Ishikawa (cell line): ENCODE measurements around the gene AGFG1.

ENCODE experiments used
- CEBPB ChIP-seq: IDR thresholded peaks from 2 replicates; pipeline ENCODE4 v1.6.1; 2012
- CREB1 ChIP-seq: IDR thresholded peaks from 2 replicates; pipeline ENCODE4 v1.6.1; 2012; ENCODE audit warnings: low read depth
- EGR1 ChIP-seq: IDR thresholded peaks from 2 replicates; pipeline ENCODE4 v1.6.1; 2012
- EP300 ChIP-seq: IDR thresholded peaks from 2 replicates; pipeline ENCODE4 v1.6.1; 2012; ENCODE audit warnings: borderline replicate concordance
- FOXM1 ChIP-seq: IDR thresholded peaks from 2 replicates; pipeline ENCODE4 v1.6.1; 2012; ENCODE audit warnings: low read depth, borderline replicate concordance
- NFIC ChIP-seq: IDR thresholded peaks from 2 replicates; pipeline ENCODE4 v1.6.1; 2012
- RAD21 ChIP-seq: IDR thresholded peaks from 2 replicates; pipeline ENCODE4 v1.6.1; 2012; ENCODE audit warnings: low read depth
- TAF1 ChIP-seq: IDR thresholded peaks from 2 replicates; pipeline ENCODE4 v1.6.1; 2012; ENCODE audit warnings: low read depth, mild to moderate bottlenecking
- TCF12 ChIP-seq: IDR thresholded peaks from 2 replicates; pipeline ENCODE4 v1.6.1; 2012; ENCODE audit warnings: low read depth
- TEAD4 ChIP-seq: IDR thresholded peaks from 2 replicates; pipeline ENCODE4 v1.6.1; 2012
- YY1 ChIP-seq: IDR thresholded peaks from 2 replicates; pipeline ENCODE4 v1.6.1; 2012; ENCODE audit warnings: low read depth
- ZBTB7A ChIP-seq: IDR thresholded peaks from 2 replicates; pipeline ENCODE4 v1.6.1; 2012; ENCODE audit warnings: low read depth
- TF ChIP-seq, protein P1 (sequence below): IDR thresholded peaks from 2 replicates; pipeline ENCODE4 v1.6.1; 2012; ENCODE audit warnings: low read depth, mild to moderate bottlenecking
- TF ChIP-seq, protein P2 (sequence below): IDR thresholded peaks from 2 replicates; pipeline ENCODE4 v1.6.1; 2012
- TF ChIP-seq, protein P3 (sequence below): IDR thresholded peaks from 2 replicates; pipeline ENCODE4 v1.6.1; 2012

Gene AGFG1

DNA sequence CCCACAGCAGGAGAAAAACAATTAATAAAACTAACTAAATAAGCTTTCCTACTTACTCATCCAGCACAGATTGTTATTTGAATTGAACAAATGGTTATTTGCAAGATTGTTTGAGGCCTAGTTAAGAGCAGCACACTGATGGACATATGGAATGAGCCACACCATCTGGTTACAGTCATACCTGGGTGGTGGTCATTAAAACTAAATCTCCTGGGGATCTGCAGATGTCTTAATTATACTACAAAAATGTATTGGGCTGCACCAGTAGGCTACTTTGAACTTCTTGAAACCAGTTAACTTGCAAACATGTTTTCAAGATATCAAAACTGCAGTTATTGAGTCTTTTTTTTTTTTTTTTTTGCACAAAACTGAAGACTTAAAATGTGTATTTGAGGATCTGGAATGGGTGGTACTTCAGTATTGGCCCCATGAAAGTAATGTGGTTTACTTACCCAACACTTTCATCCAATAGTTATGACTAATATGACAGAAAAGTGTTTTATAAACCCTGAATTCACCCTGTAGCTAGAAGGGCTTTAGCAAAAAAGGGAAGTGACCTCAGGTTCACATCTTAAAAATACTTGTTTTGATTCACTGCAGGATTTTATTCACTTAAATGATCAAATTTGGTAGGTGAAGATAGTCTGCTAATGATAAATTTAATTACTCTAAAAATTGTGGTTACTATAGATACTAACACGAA lies 10.8 kb downstream of the AGFG1 start:
- TF ChIP-seq, protein P1, sequence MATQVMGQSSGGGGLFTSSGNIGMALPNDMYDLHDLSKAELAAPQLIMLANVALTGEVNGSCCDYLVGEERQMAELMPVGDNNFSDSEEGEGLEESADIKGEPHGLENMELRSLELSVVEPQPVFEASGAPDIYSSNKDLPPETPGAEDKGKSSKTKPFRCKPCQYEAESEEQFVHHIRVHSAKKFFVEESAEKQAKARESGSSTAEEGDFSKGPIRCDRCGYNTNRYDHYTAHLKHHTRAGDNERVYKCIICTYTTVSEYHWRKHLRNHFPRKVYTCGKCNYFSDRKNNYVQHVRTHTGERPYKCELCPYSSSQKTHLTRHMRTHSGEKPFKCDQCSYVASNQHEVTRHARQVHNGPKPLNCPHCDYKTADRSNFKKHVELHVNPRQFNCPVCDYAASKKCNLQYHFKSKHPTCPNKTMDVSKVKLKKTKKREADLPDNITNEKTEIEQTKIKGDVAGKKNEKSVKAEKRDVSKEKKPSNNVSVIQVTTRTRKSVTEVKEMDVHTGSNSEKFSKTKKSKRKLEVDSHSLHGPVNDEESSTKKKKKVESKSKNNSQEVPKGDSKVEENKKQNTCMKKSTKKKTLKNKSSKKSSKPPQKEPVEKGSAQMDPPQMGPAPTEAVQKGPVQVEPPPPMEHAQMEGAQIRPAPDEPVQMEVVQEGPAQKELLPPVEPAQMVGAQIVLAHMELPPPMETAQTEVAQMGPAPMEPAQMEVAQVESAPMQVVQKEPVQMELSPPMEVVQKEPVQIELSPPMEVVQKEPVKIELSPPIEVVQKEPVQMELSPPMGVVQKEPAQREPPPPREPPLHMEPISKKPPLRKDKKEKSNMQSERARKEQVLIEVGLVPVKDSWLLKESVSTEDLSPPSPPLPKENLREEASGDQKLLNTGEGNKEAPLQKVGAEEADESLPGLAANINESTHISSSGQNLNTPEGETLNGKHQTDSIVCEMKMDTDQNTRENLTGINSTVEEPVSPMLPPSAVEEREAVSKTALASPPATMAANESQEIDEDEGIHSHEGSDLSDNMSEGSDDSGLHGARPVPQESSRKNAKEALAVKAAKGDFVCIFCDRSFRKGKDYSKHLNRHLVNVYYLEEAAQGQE, result no peak
- TF ChIP-seq EGR1 (no peak), EP300 (no peak), ZBTB7A (no peak), TEAD4 (no peak), TCF12 (no peak), YY1 (no peak), FOXM1 (no peak)

DNA sequence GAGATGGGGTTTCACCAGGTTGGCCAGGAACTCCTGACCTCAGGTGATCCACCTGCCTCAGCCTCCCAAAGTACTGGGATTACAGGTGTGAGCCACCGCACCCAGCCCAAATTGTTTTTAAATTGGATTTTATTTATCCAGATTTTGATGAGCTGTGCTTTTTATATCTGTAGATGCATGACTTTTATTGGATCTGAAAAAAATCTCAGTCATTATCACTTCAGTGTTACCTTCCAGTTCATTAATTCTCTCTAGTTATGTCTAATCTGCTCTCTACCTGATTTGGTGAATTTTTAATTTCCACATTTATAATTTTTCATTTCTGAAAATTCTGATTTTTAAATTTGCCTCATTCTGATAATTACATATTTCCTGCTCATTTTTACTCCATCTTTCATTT lies 13.5 kb downstream of the AGFG1 start:
- TF ChIP-seq CREB1 (no peak), ZBTB7A (no peak), EP300 (no peak), TCF12 (no peak), TAF1 (no peak), TEAD4 (no peak), RAD21 (no peak), NFIC (no peak), EGR1 (no peak), FOXM1 (no peak), YY1 (no peak), CEBPB (no peak)
- TF ChIP-seq, protein P2, sequence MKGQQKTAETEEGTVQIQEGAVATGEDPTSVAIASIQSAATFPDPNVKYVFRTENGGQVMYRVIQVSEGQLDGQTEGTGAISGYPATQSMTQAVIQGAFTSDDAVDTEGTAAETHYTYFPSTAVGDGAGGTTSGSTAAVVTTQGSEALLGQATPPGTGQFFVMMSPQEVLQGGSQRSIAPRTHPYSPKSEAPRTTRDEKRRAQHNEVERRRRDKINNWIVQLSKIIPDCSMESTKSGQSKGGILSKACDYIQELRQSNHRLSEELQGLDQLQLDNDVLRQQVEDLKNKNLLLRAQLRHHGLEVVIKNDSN, result no peak
- TF ChIP-seq, protein P3, sequence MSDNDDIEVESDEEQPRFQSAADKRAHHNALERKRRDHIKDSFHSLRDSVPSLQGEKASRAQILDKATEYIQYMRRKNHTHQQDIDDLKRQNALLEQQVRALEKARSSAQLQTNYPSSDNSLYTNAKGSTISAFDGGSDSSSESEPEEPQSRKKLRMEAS, result no peak
- TF ChIP-seq, protein P1, result no peak

DNA sequence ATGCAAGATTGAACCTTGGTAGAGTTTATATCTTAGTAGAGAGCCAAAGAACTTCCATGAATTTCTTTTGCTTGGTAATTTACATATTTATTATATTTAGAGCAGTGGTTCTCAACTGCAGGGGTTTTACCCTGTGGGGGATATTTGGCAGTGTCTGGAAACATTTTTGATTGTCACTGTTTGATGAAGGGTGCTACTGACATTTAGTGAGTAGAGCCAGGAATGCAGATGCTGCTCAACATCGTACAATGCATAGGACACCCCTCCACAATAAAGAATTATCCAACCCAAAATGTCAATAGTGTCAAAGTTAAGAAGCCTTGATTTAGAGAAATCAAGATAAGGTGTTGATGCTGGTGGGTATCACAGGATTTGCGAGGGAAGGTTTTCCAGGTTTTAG lies 14.7 kb downstream of the AGFG1 start:
- TF ChIP-seq TCF12 (no peak), EGR1 (no peak), CREB1 (no peak), EP300 (no peak), YY1 (no peak), ZBTB7A (no peak), NFIC (no peak), TAF1 (no peak), FOXM1 (no peak), TEAD4 (no peak), RAD21 (no peak), CEBPB (no peak)
- TF ChIP-seq, protein P1, result no peak
- TF ChIP-seq, protein P3, result no peak
- TF ChIP-seq, protein P2, result no peak

DNA sequence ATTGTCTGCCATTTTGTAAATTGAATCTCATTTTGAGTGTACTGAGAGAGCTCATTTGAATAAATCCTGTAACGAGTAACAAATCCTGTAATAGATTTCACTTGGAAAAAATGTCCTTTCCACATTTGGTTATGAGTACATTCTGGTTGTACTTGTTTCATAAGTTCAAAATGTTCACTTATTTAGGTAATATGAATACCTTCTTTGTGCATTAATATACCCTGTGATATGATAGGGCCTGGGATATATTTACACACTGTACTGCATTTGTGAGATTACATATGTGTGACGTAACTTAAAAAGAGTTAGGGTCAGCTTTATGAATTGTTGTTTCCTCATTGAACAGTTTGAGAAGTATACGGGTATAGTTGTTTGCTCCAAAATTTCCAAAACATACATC lies 16.1 kb downstream of the AGFG1 start:
- TF ChIP-seq CEBPB (no peak), FOXM1 (no peak), NFIC (no peak), TAF1 (no peak), YY1 (no peak), EGR1 (no peak), TCF12 (no peak), RAD21 (no peak), ZBTB7A (no peak), EP300 (no peak), CREB1 (no peak), TEAD4 (no peak)
- TF ChIP-seq, protein P3, result no peak
- TF ChIP-seq, protein P1, result no peak
- TF ChIP-seq, protein P2, result no peak
